Activated naive CD8-positive, alpha-beta T cell treated with anti-CD3 and anti-CD28 coated beads, Interleukin-2, amount 50 U/mL, for 24 hours (primary cell): ENCODE data around the gene TMEM255A.

ENCODE experiments used
- ATAC-seq: fragments of 150-1000 bp; cut with Tn5 transposase; one replicate; pipeline ENCODE4 v1.10.0; 2021
- DNase-seq: peaks from one replicate; pipeline ENCODE4 v3.0.0; 2021
- H3K27ac Mint-ChIP-seq: one replicate; pipeline ENCODE4 v1.8.0; 2021; ENCODE audit warnings: mild to moderate bottlenecking, mixed read lengths
- H3K27me3 Mint-ChIP-seq: one replicate; pipeline ENCODE4 v1.8.0; 2021; ENCODE audit warnings: mixed read lengths
- H3K36me3 Mint-ChIP-seq: one replicate; pipeline ENCODE4 v1.8.0; 2021; ENCODE audit warnings: low read depth, mixed read lengths
- H3K4me1 Mint-ChIP-seq: one replicate; pipeline ENCODE4 v1.8.0; 2021; ENCODE audit warnings: mixed read lengths
- H3K4me3 Mint-ChIP-seq: one replicate; pipeline ENCODE4 v1.8.0; 2021; ENCODE audit warnings: mild to moderate bottlenecking, moderate library complexity, mixed read lengths
- H3K9me3 Mint-ChIP-seq: one replicate; pipeline ENCODE4 v1.8.0; 2021; ENCODE audit warnings: mixed read lengths

The TMEM255A gene

DNA sequence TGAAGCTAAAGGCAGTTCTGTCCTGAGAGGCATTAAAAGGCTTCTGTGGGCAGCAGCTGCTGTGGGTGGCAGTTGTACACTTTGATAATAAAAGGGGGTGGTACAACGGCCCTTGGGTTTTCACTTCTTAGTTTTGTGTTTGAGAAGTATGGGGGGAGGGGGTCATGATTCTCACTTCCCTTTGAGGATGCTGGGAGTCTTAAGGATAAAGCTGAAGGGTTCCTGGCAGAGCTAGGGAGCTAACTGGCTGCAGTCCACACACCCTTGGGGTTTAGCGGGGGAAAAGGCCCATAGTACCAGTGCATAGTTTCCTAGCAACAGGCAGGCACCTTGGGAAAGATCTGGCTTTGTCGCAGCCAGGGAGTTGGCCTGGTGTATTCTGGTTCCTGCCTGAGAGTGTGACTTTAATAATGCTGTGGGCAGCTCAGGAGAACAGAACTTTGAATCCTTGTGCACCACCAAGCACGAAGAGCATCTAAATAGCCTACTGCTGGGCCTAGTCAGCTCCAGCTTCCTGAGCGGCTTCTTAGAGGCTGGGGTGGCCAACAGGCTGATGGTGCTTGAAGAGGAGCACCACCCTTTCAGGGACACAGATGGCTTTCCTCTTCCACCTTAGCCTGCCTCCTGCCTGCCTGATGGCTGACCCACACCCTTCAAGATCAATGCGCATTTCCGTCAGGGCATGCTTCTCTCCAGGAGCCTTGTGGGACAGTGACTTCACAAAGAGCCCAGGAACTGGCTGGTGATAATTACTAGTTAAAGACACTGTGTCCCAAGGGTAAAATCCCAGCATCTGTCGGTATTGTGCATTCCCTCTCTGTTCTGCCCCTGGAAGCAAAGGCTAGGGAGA lies 48.2 kb downstream of the TMEM255A start:
- Mint-ChIP-seq H3K4me3 (no peak overlapping the region), H3K9me3 (no peaks in the 10 kb centered on the region), H3K27ac (no peak overlapping the region), H3K36me3 (no peaks in the 10 kb centered on the region), H3K27me3 (no peaks in the 10 kb centered on the region), H3K4me1 (no peaks in the 10 kb centered on the region)
- ATAC-seq (no peak), DNase-seq (no peak)

DNA sequence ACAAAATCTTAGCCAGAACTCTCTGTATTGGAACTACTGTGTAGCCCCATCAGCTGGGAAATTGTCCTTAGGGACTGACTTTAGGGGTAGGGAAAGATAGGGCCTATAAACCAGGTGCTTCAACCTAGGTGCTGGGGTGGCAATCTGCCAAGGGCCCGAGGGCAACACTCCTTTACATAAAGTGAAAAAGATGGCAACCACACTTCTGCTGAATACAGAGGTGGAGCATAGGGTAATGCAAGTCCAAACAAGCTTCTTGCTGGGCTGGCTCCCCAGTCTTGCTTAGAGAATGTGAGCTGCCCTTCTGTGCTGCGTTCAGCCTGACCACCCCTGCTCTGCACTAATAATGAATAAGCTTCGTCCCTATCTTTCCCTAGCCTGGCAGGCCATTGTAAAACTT lies 50.9 kb downstream of the TMEM255A start:
- DNase-seq: no peak
- H3K4me1 Mint-ChIP-seq: peaks cover 9% of the 10 kb centered on the region
- H3K9me3 Mint-ChIP-seq: no peaks in the 10 kb centered on the region
- no peak overlapping the region for H3K4me3 Mint-ChIP-seq
- peaks cover 5% of the 10 kb centered on the region for H3K36me3 Mint-ChIP-seq
- H3K27ac Mint-ChIP-seq: no peak overlapping the region
- no peak for ATAC-seq
- H3K27me3 Mint-ChIP-seq: no peaks in the 10 kb centered on the region

DNA sequence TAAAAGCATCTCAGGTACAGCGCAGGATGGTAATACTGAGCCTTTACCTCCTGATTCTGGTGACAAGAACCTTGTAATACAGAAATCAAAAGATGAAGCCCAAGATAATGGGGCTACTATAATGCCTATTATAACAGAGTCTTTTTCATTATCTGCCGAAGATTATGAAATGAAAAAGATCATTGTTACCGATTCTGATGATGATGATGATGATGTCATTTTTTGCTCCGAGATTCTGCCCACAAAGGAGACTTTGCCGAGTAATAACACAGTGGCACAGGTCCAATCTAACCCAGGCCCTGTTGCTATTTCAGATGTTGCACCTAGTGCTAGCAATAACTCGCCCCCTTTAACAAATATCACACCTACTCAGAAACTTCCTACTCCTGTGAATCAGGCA lies 57.5 kb downstream of the TMEM255A start:
- H3K27ac Mint-ChIP-seq: no peak overlapping the region

DNA sequence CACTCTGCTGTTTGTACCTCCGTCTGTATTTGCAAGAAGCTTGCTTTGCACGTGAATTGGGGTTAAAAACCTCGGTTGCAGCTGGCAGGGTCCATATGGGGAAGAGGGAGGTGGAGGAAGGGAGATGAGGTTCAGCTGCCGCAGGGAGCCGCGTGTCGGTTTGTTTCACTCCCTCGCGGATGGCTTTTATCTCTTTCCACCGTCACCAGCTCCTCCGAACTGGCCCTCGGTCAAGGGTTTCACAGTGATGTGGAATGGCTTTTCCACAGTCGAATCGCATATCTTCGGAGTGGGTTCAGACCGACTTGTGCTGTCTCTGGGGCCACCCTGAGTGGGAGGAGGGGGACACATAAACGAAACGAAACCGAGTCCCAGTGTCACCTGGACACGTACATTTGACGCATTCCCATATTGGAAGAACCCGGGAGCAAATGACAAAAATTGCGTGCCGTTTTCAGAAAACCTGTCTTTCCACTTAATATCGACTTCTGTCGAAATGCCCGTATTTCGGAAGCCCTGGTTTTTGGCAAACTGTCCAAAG lies 59.7 kb downstream of the TMEM255A start:
- ATAC-seq: peak; percentile 6
- H3K4me1 Mint-ChIP-seq: peaks cover 27% of the 10 kb centered on the region
- peak overlapping the region; percentile 89 for H3K27ac Mint-ChIP-seq
- no peaks in the 10 kb centered on the region for H3K9me3 Mint-ChIP-seq
- H3K36me3 Mint-ChIP-seq: peaks cover 21% of the 10 kb centered on the region
- no peaks in the 10 kb centered on the region for H3K27me3 Mint-ChIP-seq
- DNase-seq: peak; percentile 22
- H3K4me3 Mint-ChIP-seq: peak overlapping the region; percentile 89

More for the DNA sequence above, 57.5 kb downstream of the TMEM255A start:
- ATAC-seq (no peak), DNase-seq (no peak)
- Mint-ChIP-seq H3K27me3 (no peaks in the 10 kb centered on the region), H3K4me3 (no peak overlapping the region), H3K36me3 (peaks cover 26% of the 10 kb centered on the region), H3K4me1 (peaks cover 25% of the 10 kb centered on the region), H3K9me3 (no peaks in the 10 kb centered on the region)

DNA sequence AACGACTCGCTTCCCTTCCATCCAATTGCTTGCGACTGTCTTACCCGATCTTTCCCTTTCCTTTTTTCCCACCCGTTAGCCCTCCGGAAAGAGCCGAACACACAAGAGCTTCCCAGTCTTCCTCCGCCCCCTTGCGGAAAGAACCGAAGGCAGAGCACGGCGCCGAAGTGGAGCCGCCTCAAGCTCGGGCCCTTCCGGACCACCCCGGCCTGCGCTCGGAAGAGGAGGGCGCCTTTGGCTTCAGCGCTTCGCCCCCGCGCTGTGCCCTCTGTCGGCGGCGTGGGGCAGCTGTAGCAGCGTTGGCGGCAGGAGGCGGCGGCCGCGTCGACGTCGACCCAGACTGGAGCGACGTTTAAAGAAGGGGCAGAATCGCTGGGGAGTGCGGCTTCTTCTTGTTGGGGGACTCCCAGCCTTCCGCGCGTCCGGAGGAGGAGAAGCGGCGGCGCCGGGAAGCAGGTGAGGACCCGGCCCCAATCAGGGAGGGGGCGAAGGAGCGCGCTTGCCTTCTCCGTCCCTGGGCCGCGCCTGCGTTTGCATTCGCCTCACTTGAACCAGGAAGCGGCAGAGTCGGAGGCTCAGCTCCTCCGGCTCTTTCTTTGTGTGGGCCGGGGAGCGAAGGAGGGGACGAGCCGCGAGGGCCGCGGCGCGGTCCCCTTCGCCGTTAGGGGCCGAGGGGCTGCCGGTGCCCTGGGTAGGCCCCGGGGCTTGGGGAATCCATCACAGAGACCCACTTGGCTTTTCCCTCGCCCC lies 60.6 kb downstream of the TMEM255A start, which contains the start of gene ZBTB33:
Gene ZBTB33 (plus strand): TSS at position 291 of the 750 bp plus-strand sequence. CDS start 2,604 bp downstream, outside the sequence.
- Mint-ChIP-seq H3K4me3 (peak within 1 kb of the TSS; percentile 89), H3K4me1 (peaks cover 24% of the 10 kb centered on the region), H3K27ac (peak within 1 kb of the TSS; percentile 89), H3K27me3 (no peaks in the 10 kb centered on the region), H3K36me3 (peaks cover 21% of the 10 kb centered on the region), H3K9me3 (no peaks in the 10 kb centered on the region)
- DNase-seq (peak; percentile 84), ATAC-seq (peak; percentile 99)

DNA sequence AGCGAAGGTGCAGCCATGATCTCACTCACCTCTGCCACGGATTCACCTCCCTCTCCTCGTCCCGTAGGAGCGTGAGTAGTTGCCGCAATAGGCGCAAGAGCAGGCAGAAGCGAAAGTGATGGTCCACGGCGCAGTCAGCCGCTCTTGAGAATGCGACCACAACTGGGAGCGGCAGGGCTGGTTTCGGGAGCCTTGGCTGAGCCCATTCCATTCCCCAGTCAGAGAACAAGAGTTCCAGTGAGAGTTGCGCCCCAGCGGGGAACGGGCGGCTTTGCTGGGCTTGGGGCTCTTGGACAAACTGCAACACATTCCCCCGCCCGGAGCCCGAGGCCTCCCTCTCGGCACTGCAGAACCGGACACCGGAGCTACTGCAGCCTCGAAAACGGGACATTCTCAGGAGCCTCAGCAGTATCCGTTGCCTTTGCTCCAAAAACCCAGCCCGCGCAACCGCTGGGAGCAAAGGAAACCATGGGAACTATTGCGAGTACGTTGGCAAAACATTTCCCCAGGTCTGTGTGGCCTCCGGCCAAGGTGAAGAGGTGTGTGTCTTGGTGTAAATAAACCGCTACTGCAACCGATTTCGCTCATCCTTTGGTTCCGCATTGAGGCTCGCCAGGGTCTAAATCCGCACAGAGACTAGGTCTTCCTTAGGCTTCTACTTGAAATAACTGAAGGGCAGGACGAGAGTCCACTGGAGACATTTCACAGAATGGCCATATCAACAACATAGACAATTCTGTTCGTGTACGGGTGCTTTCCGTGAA lies 66.3 kb downstream of the TMEM255A start:
- Mint-ChIP-seq H3K4me3 (peak overlapping the region; percentile 95), H3K9me3 (no peaks in the 10 kb centered on the region), H3K36me3 (no peaks in the 10 kb centered on the region), H3K27me3 (no peaks in the 10 kb centered on the region), H3K4me1 (peaks cover 19% of the 10 kb centered on the region), H3K27ac (peak overlapping the region; percentile 88)
- DNase-seq (peak; percentile 55), ATAC-seq (peak; percentile 92)

DNA sequence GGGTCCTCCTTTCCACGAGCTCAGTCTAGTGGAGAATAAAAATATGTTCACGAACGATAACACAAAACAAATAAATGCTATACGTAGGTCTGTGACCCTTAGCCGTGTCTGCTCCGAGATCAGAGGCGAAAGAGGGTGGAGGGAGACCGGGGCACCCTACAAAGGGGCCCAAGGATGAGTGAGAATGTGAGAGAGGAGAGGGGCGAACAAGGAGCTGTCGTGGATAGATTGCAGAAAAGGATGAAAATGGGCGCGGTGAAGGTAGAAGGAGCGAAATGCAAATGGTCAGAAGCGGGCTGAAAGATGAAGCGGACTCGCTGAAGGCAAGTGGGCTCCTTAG lies 66.9 kb downstream of the TMEM255A start:
- Mint-ChIP-seq H3K4me3 (peak overlapping the region; percentile 95), H3K4me1 (peaks cover 19% of the 10 kb centered on the region), H3K27ac (peak overlapping the region; percentile 88), H3K36me3 (no peaks in the 10 kb centered on the region), H3K9me3 (no peaks in the 10 kb centered on the region), H3K27me3 (no peaks in the 10 kb centered on the region)
- ATAC-seq (peak; percentile 22), DNase-seq (no peak)

DNA sequence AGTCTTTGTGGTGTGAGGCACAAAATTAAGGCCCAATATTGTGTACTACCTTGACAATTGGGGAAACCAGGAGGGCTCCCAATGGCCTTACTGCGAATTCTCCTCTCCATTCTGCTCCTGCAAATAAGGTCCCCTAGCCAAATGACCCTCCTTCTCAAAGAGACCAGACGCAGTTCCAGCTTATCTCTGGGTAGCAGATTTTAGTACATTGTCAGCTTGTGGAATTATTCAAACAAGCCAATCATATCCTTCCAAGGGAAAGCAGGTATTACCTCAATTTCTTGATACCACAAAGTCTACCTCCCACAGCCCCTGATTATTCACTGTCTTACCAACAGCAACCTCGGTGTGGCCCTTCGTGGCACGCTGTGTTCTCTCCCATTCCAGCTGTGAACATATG lies 68.4 kb downstream of the TMEM255A start:
- ATAC-seq: no peak
- Mint-ChIP-seq H3K27me3 (no peaks in the 10 kb centered on the region), H3K36me3 (no peaks in the 10 kb centered on the region), H3K9me3 (no peaks in the 10 kb centered on the region), H3K4me3 (no peak overlapping the region), H3K27ac (no peak overlapping the region), H3K4me1 (peaks cover 14% of the 10 kb centered on the region)
- DNase-seq: no peak

DNA sequence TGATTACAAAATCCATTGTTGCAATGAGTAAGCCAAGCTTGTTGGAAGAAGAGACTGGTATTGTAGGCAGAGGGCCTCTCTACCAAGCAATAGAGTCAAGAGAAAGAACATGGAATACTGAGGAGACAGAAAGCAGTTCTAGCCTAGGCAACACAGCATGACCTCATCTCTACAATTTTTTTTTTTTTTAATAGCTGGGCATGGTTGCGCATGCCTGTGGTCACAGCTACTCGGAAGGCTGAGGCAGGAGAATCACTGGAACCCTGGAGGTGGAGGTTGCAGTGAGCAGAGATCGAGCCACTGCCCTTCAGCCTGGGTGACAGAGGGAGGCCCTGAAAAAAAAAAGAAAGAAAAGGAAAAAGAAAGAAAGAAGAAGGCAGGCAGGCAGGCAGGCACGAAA lies 72.3 kb downstream of the TMEM255A start:
- H3K27ac Mint-ChIP-seq: no peak overlapping the region
- no peak overlapping the region for H3K4me3 Mint-ChIP-seq
- no peak for DNase-seq
- H3K4me1 Mint-ChIP-seq: peaks cover 11% of the 10 kb centered on the region
- H3K9me3 Mint-ChIP-seq: no peaks in the 10 kb centered on the region
- peaks cover 2% of the 10 kb centered on the region for H3K36me3 Mint-ChIP-seq
- no peak for ATAC-seq
- H3K27me3 Mint-ChIP-seq: no peaks in the 10 kb centered on the region

DNA sequence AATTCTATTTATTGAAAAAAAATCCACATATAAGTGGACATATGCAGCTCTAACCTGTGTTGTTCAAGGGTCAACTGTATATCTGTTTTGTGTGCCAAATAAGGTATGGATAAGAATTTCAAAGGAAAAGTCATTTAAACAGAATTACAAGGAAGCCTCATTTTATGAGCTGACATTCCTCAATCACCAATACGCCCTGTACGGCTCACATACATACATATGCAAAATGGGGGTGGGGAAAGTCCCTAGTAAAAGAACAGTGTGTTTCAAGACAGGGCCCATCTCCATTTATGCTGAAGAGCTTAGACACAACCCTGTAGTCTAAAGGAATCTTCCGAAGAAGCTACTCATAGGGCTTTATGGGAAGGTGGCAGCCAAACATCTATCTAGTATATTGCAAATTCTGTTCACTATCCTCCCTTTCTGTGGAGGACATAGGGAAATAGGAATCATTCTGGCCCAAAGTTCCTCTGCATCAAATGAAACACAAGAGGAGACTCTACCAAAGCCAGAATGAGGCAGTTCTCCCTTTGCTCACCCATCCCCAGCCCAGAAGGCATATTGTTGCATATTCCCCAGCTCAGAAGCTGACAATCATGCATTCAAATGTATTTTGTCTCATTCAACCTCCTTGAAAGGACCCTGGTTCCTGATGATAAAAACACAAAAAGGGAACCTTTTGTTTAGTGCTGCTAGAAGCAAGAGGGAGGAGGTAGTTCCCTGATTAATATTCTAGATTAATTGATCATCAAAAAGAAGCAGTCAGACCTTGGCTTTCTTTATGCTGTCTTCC lies 74.4 kb downstream of the TMEM255A start:
- Mint-ChIP-seq H3K9me3 (no peaks in the 10 kb centered on the region), H3K27me3 (no peaks in the 10 kb centered on the region), H3K4me3 (no peak overlapping the region), H3K36me3 (peaks cover 2% of the 10 kb centered on the region), H3K27ac (no peak overlapping the region), H3K4me1 (no peaks in the 10 kb centered on the region)
- ATAC-seq (no peak), DNase-seq (no peak)

DNA sequence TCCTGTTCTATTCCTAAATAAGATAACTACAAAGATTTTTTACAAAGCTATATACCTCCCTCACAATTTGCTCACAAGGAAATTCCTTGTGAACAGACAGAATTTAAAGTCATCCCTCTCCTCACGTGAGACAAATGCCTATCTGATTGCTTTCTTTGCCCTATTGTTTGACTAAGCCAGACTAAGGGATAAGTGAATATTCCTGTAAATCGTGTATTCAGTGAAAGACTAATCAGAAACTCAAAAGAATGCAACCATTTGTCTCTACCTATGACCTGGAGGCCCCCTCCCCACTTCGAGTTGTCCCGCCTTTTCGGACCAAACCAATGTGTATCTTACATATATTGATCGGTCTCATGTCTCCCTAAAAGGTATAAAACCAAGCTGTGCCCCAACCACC lies 76.0 kb downstream of the TMEM255A start:
- Mint-ChIP-seq H3K36me3 (peaks cover 2% of the 10 kb centered on the region), H3K27ac (no peak overlapping the region), H3K27me3 (no peaks in the 10 kb centered on the region), H3K4me1 (no peaks in the 10 kb centered on the region), H3K9me3 (no peaks in the 10 kb centered on the region), H3K4me3 (no peak overlapping the region)
- no peak for ATAC-seq
- no peak for DNase-seq

DNA sequence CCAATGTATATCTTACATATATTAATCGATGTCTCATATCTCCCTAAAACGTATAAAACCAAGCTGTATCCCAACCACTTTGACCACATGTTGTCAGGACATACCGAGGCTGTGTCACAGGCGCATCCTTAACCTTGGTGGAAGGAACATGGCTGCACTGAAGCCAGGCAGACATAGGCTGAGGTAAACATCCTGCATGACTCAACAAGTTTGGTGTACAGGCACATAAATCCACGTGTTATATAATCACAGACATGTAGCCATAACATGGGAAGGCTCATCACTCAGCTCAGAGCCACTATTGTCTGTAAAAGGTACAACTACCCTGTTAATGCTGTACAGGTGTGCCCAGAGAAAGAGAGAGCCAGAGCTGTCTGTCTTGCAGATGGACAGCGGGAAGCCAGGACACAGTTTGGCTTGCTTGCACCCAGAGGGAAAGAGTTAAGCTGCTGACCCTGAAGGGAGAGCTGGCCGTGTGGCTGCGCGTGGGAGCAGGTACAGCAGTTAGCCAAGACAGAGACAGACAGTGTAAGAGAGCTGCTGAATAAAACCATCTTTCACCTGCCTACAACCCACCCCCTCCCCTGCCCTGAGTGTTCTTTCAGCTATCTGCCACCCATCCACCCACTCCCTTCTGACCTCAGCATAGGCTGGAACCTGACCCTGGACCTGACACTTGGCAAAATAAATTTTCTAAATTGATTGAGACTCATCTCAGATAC lies 82.9 kb downstream of the TMEM255A start:
- H3K9me3 Mint-ChIP-seq: no peaks in the 10 kb centered on the region
- H3K4me3 Mint-ChIP-seq: no peak overlapping the region
- H3K27me3 Mint-ChIP-seq: no peaks in the 10 kb centered on the region
- ATAC-seq (no peak), DNase-seq (no peak)
- H3K27ac Mint-ChIP-seq: no peak overlapping the region
- no peaks in the 10 kb centered on the region for H3K36me3 Mint-ChIP-seq
- no peaks in the 10 kb centered on the region for H3K4me1 Mint-ChIP-seq

DNA sequence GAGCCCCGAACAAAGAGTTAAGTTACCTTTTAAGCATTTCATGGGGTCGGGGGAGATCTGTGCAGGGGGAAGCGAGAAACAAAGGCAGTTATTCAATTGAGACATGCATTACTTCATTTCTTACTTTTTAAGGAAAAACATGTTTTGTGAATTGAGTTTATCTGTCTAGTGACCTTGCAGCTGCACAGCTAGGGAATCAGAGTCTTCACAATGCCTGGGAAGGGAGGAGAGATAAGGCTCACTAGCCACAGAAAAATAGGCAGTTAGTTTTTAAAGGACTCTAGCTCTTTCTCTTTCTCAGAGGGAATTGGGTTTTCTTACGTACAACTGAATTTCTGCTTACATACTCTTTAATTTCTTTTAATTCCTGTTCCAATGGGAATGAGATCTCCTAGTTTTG lies 86.9 kb downstream of the TMEM255A start:
- Mint-ChIP-seq H3K36me3 (no peaks in the 10 kb centered on the region), H3K4me1 (no peaks in the 10 kb centered on the region), H3K4me3 (no peak overlapping the region), H3K27me3 (no peaks in the 10 kb centered on the region), H3K9me3 (no peaks in the 10 kb centered on the region), H3K27ac (no peak overlapping the region)
- DNase-seq: no peak
- no peak for ATAC-seq
